GM19043 (cell line): ENCODE measurements around the gene BTBD10.

ENCODE experiments used
- ATAC-seq: cut with Tn5 transposase; IDR thresholded peaks from one replicate; pipeline ENCODE4 v1.9.1; 2021; ENCODE audit warnings: low read depth; ENCODE audit not compliant: unreplicated experiment

BTBD10 gene

DNA sequence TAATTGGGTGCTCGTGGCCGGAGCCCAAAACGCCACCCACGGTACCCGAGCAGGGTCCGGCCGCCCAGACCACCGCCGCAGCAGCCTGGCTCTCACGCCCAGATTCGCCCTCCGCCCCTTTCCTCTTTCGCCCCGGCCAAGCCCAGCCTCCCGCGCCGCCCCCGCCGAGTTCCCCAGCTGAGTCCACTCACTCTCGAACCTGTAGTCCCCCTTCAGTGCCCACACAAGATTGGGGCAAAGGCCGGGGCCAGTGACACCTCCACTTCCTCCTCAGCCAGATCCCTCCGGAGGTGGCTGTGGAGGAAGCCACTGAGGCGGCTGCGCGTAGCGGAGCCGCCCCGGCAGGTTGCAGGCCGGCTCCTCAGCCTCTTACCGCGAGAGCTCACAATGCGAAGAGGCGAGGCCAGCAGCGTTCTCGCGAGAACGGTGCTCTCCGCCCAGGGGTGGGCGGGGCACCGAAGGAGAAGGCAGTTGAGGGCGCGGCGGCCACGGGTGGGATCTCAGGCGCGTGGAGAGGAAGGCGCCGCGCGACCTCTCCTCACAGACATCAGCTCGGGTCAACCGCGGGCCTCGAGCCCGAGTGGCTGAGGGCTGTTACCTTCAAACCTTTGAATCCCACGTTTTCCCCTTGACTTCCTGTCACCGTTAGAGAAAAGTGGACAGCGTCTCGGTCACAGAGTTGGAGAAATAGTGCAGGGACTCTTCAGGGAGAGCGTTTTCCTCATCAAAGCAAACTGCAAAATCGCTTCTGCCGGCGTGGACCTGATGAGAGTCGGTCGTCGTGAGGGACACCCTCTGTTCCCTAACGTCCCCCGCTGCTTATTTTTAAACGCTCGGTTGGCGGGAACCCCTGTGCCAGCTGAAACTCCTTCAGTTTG, at the start of gene BTBD10:
Gene BTBD10 (minus strand): TSS at position 322 of the 878 bp plus-strand sequence. CDS start 18,098 bp downstream, outside the sequence.
- ATAC-seq = peak; percentile 94

DNA sequence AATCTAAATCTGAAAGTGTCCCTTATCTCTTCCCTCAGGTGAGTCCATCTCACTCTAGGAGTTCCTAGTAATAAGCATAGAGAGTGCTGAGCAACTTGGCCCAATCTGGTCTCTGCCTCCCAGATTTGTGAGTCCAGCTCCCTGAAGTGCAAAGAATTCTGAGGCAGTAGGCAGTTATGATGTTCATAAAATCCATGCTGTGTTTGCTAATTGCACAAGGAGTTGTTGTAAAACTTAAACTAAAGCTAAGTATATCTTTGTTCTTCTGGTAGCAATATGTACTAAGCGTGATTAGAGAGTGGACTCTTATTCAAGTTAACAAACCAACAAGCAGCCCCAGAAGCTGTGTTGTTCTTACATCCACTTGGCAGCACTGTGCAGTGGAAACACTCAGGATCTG, 40.4 kb upstream of the BTBD10 start:
- no peak for ATAC-seq

DNA sequence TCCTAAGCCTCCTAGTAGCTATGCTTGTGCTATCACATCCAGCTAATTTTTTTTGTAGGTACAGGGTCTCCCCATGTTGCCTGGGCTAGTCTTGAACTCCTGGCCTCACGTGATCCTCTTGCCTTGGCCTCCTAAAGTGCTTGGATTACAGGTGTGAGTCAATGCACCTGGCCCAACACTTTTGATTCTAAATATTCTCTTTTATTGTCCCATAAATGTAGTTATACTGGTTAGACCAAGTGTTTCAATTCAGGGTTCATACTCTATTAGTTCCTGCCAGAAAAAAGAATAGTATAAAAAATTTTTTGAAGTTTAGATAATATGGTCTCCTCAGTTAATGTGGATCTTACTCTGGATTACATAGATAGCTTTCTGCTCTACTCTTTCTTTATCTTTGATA, 39.5 kb upstream of the BTBD10 start:
- ATAC-seq = no peak

DNA sequence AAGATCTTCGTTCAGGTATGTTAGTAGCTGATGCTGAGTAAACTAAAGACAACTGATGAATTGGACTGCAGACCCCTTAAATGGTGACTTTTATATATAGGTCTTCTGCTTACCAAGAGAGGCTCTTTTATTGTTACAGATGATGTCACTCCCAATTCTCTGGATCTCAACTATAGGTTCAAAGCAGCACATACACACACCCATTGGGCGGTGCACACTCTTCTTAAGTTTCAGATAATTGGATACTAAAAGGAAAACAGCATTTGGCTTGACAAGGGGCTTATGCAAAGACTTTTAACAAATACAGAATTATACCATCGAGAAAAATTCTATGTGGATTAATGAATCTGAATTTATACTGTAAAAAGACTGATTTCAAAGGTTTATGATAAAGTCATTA, 32.9 kb upstream of the BTBD10 start, which contains the start of gene PTH:
Gene PTH (minus strand): TSS at position 69 of the 400 bp plus-strand sequence. CDS start 3,142 bp downstream, outside the sequence.
- ATAC-seq = no peak

DNA sequence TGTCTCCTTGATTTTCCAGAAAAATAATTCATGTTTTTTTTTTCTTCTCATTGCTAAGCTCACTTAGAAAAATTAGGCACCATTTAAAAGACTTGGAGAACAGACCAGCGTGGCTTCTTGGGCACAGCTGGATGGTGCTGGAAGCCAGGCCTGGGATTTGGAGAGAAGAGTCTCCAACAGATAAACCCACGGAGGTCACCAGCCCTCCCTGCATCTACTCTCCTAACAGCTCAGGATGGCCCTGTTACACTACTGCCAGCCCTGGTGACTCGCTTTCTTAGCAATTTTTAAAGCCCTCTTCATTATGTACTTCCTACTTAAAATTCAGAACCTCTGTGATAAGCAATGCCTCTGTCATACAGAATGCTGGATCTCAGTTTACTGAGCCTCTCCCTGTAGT, 31.0 kb upstream of the BTBD10 start:
- no peak for ATAC-seq

DNA sequence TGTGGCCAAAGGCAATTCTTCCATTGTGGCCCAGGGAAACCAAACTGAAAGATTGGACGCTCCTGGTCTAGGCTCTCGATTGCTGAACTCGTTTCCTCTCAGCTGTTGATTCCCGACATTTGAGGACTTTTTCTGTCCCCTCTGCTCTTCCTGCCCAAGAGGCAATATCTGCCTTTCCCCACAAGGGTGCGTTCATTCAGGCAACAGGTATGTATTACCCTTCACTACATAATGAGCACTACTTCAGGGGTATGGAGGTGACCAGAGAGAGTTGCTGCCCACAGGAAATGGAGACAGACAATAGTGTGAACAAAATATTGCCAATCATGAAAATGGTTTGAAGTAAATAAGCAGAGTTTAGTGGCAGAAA, 24.6 kb upstream of the BTBD10 start:
- ATAC-seq = no peak

DNA sequence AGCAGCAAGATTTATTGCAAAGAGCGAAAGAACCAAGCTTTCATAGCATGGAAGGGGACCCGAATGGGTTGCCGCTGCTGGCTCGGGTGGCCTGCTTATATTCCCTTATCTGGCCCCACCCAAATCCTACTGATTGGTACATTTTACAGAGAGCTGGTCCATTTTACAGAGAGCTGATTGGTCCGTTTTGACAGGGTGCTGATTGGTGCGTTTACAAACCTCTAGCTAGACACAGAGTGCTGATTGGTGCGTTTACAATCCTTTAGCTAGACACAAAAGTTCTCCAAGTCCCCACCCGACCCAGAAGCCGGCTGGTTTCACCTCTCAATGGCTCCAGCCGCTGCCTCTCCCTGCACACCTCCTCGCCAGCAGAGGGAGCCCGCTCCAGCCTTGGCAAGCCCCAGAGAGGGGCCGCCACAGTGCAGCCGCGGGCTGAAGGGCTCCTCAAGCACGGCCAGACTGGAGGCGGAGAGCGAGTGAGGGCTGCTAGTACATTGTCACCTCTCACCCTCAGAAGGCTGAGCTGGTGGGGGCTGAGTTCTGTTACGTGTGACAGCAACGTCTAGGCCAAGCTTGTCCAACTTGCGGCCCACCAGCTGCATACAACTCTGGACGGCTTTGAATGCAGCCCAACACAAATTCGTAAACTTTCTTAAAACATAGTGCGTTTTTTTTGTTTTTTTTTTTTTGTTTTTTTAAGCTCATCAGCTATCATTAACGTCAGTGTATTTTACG, 24.1 kb upstream of the BTBD10 start:
- ATAC-seq = peak; percentile 55

DNA sequence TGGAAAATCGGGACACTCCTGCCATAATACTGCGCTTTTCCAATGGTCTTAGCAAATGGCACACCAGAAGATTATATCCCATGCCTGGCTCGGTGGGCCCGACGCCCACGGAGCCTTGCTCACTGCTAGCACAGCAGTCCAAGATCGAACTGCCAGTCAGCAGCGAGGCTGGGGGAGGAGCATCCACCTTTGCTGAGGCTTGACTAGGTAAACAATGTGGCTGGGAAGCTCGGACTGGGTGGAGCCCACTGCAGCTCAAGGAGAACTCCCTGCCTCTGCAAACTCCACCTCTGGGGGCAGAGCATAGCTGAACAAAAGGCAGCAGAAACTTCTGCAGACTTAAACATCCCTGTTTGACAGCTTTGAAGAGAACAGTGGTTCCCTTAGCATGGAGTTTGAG, 17.2 kb upstream of the BTBD10 start:
- ATAC-seq = no peak

DNA sequence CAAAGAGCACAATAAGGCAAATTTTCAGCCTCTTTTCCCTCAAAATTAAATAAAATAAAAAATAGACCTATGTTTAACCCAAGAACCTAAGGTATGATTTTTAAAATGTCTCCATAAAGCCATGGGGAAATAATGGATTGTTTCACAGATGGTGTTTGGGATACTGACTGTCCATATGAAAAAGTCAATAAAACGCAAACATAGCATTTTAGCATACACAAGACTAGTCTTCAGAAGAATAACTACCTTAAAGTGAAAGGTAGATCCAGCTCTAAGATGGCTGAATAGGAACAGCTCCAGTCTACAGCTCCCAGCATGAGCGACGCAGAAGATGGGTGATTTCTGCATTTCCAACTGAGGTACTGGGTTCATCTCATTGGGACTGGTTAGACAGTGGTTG, 16.7 kb upstream of the BTBD10 start:
- ATAC-seq = no peak

DNA sequence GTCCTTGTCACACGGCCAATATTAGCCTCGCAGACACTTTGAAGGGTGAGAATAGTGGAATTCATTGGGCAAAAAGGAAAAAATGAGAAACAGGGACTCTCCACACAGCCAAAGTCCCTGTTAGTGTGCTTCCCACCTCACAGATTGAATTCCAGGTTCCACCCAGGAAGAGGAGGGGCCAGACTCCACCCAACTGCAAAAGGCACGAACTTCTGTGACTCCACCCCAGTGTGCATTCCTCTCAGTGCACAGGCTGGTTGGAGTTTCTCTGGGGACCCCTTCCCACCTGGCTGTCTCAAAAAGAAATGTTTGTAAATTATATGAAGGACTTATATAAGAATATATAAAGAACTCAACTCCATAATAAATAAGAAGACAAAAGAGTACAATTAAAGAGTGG, 12.1 kb upstream of the BTBD10 start:
- no peak for ATAC-seq

DNA sequence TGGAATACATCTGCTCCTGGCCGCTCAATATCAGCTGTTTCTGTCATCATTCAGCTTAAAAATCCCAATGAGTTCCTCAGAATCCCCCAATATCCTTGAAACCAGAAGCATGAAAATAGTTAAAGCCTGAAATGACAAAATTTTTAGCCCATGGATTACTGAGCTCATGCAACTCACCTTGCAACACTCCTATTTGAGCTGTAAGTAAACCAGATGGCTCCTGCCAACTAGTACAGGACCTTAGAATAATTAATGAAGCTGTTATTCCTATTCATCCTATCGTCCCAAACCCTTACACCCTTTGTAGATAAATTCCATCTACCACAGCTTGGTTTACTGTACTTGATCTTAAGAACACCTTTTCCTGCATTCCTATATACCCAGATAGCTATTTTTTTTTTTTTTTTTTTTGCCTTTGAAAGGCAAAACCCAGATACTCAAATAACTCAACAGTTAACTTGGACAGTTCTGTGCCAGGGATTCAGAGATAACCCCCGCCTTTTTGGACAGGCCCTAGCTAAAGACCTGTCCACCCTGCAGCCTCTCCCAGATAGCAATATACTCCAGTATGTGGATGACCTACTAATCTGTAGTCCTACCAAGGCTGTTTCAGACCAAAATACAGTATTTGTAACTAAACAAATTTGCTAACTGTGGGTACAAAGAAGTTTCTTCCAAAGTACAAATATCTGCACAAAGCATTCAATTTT, 10.1 kb upstream of the BTBD10 start:
- no peak for ATAC-seq

DNA sequence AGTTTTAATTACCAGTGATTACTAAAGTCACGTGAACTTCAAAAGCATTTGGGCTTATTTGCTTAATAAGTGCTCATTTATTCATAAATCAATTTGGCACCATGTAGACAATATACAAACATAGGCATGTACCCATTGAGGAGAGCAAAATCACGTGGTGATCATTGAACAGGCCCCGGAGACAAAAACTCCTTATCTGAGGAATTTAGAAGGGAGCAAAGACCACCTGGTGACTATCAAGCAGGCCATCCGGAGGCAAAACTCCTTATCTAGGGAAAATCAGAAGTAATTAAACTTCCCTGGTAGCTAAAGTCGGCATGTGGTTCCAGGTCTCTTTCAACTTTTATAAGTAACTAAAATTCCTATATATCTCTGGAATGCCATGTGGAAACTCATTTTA, 5.7 kb upstream of the BTBD10 start:
- ATAC-seq = no peak

DNA sequence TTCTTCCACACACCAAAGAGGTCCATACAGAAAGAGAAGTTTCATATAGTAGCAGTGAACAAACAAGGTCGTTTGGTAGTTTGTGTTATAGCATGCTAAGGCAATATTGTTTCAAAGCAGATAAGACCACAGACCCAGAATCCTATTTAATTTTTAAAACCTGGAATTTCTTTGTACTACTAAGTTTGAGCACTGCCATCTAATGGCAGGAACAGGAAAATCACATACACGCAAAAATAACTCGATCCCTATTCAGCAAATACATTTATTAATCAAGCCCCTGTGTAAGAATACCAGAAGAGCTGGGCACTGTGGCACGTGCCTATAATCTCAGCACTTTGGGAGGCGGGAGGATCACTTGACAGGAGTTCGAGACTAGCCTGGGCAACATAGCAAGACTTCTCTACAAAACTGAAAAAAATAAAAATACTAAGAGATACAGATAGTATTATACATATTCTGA, 2.9 kb upstream of the BTBD10 start:
- no peak for ATAC-seq

DNA sequence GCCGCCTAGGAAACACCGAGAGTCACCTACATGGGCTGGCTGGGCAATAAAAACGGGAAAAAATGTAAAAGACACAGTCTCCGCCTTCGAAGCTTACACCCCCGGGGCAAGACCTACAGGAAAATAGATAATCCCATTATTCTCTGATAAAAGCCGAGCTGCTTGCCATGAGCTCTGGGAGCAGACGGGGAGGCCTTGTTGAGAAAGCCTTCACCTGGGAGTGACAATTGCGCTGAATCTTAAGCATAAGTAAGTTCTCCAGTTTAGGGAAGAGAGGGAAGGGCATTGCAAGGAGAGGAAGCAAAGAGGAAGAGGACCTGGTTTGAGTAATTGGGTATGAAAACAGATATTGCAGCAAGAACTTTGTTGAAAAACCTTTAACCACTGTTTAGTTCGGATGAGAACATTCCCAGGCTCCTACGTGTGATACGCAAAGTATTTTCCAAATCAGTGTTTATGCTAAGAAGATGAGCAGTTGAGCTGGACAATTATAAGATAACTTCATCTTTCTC, 813 bp upstream of the BTBD10 start:
- ATAC-seq = no peak

DNA sequence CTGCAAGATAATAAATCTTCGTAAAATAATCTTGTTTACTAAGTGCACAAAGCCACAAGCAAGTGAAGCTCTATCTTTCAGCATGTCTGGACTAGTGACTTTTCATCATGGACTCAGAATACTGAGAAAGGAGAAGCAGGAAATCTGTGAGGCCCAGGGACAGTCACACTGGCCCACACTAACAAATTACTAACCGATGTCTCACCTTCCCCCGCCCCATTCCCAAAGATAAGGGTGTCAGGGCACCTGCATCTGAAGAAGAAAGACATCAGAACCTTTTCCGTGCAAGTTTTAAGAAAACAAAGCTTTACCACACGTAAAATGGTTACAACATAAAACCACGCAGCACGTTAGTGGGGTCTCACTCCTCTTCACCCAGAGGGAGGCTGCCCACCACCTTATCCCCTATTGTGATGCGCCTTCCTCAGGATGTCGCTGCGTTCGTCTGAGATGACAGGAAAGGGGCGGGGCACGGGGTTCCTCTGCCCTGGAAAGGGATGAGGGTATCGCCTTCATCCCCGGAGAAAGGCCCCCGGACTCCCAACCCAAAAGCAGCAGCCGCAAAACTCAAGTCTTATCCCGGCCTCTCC, 616 bp downstream of the BTBD10 start:
- ATAC-seq = peak; percentile 33

DNA sequence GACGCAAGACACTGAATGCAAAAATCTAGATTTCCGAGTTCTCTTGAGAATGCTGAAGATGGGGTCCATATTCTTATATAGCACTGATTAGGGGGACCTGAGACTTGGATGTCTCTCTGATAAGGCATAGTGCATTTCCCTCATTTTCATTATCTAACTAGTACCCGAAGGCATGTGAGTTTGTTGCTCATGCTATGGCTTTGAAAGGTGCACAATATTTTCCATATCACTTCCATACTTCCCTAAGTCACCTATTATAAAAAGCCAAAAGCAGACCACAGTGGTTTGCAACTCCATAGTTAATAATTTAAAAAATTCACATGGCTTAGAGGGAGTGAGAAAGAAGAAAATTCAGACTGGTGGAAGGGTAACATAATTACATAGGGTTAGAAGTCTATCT, 1.7 kb downstream of the BTBD10 start:
- ATAC-seq = no peak

DNA sequence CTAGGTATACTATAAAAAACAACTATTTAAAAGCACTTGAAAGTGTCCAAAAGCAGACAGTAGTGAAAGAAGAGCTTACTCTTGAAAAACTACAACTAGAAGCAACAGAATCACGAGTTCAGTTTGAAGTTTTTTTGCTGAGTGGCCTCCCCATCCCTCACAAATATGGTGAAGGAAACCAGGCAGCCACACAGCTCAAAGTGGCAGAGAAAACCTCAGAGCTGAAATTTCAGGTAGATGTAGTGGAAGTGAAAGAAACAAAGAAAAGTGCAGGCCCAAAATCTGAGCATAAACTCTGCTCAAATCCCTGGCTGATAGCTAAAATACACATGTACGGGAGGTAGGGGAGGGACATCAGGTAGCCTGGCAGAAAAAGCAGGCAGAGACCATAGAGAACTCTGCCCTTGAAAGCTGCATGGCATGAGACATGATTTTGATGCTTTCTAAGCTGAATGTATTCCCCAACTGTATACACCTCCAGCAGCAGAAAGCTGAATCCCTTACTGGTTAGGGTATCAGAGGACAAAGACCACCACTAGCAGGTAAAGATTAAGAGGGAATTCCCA, 12.1 kb downstream of the BTBD10 start:
- ATAC-seq = no peak

DNA sequence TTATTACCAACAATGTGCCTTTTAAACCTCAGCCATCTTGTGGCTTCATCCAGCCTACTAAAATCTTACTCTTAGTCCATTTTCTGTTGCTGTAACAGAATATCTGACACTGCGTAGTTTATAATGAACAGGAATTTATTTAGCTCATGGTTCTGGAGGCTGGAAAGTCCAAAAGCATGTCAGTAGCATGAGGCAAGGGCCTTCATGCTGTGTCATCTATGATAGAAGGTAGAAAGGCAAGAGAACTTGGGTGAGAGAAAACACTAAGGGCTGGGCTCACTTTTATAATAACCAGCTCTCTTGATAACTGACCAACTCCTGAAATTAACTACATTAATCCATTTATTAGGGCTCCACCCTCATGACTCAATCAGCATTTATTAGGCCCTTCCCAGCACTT, 13.5 kb downstream of the BTBD10 start:
- ATAC-seq = no peak

DNA sequence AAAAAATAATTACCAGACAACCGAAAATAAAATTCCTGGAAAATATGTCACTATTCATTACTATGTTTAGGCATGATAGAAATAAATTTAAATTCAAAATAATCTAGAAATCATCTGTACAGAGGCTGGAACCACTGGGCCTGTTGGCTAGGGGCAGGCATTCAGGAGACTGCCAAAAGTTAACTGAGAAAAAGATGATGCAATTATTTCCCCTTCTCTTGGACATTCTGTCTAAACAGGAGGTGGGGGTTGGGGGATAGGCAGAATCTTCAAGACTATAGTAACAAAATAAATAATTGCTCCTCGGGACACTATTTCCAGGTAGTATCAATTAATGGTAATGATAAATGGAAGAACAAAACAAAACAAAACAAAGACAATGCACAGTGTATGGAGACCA, 14.1 kb downstream of the BTBD10 start:
- no peak for ATAC-seq

DNA sequence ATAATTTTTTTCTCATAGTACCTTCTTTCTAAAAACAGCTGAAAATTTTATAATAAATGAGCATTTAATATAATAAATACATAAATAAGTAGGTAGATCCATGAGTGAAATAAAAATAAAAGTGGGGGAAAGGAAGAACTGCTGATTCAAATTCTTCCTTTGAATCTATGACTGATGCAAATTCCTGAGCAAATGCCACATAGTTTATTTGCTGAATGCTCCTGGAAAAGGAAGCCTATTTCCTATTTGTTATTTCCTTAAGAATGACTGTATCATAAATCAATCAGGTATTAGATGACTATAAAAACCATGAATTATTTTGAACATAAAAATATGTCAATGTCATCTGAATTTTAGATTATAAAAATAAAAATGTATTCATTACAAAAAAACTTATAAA, 16.6 kb downstream of the BTBD10 start:
- no peak for ATAC-seq
